Loucy (cell line): ENCODE data around the gene NFKB1.

Experiments used
- H2AFZ ChIP-seq: fragments of 200-600 bp; sonication (generic); 2 replicates; pipeline ENCODE4 v1.6.0; 2016; ENCODE audit warnings: antibody characterized with exemption, mild to moderate bottlenecking, low read length, moderate library complexity
- H3F3A ChIP-seq: fragments of 200-600 bp; 2 replicates; pipeline ENCODE4 v1.6.0; 2016; ENCODE audit warnings: antibody characterized with exemption, low read depth, mild to moderate bottlenecking
- H3K27me3 ChIP-seq: fragments of 200-600 bp; sonication (generic); 2 replicates; pipeline ENCODE4 v1.6.1; 2014; ENCODE audit warnings: low read length, mild to moderate bottlenecking; ENCODE audit not compliant: insufficient read depth, poor library complexity, severe bottlenecking
- H3K36me3 ChIP-seq: fragments of 200-600 bp; sonication (generic); 2 replicates; pipeline ENCODE4 v1.6.1; 2016; ENCODE audit warnings: low read length; ENCODE audit not compliant: insufficient read depth
- H3K4me1 ChIP-seq: fragments of 200-600 bp; sonication (generic); 2 replicates; pipeline ENCODE4 v1.5.1; 2014; ENCODE audit warnings: low read length, mild to moderate bottlenecking; ENCODE audit not compliant: insufficient read depth, poor library complexity, severe bottlenecking
- H3K4me2 ChIP-seq: fragments of 200-600 bp; sonication (generic); 2 replicates; pipeline ENCODE4 v1.6.0; 2014; ENCODE audit warnings: antibody characterized with exemption, low read length, low read depth, mild to moderate bottlenecking; ENCODE audit not compliant: poor library complexity, severe bottlenecking
- H3K4me3 ChIP-seq: fragments of 200-600 bp; sonication (generic); 2 replicates; pipeline ENCODE4 v1.5.1; 2014; ENCODE audit warnings: low read length, mild to moderate bottlenecking, mixed read lengths; ENCODE audit not compliant: poor library complexity, severe bottlenecking
- H3K79me2 ChIP-seq: fragments of 200-600 bp; sonication (generic); 2 replicates; pipeline ENCODE4 v1.6.1; 2014; ENCODE audit warnings: low read length; ENCODE audit not compliant: insufficient read depth
- H3K9ac ChIP-seq: fragments of 200-600 bp; sonication (generic); 2 replicates; pipeline ENCODE4 v1.6.0; 2014; ENCODE audit warnings: mild to moderate bottlenecking, low read depth, low read length, moderate library complexity; ENCODE audit not compliant: poor library complexity, severe bottlenecking
- H3K9me2 ChIP-seq: fragments of 200-600 bp; sonication (generic); replicated peaks from 2 replicates; pipeline ENCODE4 v1.6.1; 2016; ENCODE audit warnings: low read depth, low read length, mixed read lengths
- H3K9me3 ChIP-seq: fragments of 200-600 bp; sonication (generic); 2 replicates; pipeline ENCODE4 v1.6.1; 2014; ENCODE audit warnings: mild to moderate bottlenecking, antibody characterized with exemption, low read length, low read depth; ENCODE audit not compliant: insufficient read depth
- H4K20me1 ChIP-seq: fragments of 200-600 bp; sonication (generic); 2 replicates; pipeline ENCODE4 v1.6.0; 2014; ENCODE audit warnings: antibody characterized with exemption, low read length, mild to moderate bottlenecking; ENCODE audit not compliant: insufficient read depth, poor library complexity, severe bottlenecking
- EZH2phosphoT487 ChIP-seq: fragments of 200-600 bp; IDR thresholded peaks from 2 replicates; pipeline ENCODE4 v1.6.1; 2018; ENCODE audit warnings: antibody characterized with exemption, mild to moderate bottlenecking, moderate library complexity, borderline replicate concordance
- TF ChIP-seq, protein P1 (sequence below): fragments of 200-600 bp; sonication (generic); conservative IDR thresholded peaks from 2 replicates; pipeline ENCODE4 v1.5.1; 2014; ENCODE audit warnings: mild to moderate bottlenecking, antibody characterized with exemption, low read length

NFKB1 gene

DNA sequence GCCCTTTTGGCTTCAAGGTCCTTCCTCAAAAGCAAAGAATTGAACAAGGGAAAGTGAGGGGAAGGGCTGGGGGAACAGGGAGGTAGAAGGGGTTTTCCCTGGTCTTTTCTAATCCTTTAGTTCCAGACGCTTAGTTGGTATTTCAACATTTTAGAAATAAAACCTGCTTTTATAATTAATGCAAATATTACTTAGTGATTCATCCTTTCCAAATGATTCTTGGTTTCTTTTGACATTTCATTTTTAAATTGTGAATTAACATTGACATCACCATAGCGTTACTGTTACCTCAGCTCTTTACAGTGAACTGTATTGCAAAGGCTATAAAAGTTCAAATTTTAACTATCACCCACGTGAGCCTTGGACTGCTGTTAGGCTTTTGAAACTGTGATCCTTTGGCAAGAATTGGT is 20.9 kb downstream of the NFKB1 start:
- peak overlapping the region; percentile 27 for H3K9ac ChIP-seq
- peaks cover 6% of the 10 kb centered on the region for H4K20me1 ChIP-seq

DNA sequence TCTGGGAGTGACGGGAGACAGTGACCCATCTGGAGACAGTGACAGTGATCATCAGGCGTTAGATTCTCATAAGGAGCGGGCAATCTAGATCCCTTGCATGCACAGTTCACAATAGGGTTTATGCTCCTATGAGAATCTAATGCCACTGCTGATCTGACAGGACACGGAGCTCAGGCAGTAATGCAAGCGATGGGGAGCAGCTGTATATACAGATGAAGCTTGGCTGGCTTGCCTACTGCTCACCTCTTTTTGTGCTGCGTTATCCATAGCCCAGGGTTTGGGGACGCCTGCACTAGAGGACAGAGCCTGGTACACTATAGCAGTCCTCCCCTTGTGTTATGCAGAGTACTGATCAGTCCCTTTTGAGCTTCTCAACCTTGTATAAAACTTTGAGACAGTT is 23.5 kb downstream of the NFKB1 start:
- no peak overlapping the region for H3K4me2 ChIP-seq
- H4K20me1 ChIP-seq, result peaks cover 6% of the 10 kb centered on the region
- TF ChIP-seq, protein P1, sequence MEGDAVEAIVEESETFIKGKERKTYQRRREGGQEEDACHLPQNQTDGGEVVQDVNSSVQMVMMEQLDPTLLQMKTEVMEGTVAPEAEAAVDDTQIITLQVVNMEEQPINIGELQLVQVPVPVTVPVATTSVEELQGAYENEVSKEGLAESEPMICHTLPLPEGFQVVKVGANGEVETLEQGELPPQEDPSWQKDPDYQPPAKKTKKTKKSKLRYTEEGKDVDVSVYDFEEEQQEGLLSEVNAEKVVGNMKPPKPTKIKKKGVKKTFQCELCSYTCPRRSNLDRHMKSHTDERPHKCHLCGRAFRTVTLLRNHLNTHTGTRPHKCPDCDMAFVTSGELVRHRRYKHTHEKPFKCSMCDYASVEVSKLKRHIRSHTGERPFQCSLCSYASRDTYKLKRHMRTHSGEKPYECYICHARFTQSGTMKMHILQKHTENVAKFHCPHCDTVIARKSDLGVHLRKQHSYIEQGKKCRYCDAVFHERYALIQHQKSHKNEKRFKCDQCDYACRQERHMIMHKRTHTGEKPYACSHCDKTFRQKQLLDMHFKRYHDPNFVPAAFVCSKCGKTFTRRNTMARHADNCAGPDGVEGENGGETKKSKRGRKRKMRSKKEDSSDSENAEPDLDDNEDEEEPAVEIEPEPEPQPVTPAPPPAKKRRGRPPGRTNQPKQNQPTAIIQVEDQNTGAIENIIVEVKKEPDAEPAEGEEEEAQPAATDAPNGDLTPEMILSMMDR, result no peak
- no peak for TF ChIP-seq EZH2phosphoT487
- no peaks in the 10 kb centered on the region for H3K9me2 ChIP-seq
- peaks cover 71% of the 10 kb centered on the region for H3K79me2 ChIP-seq
- H3K9me3 ChIP-seq, result no peaks in the 10 kb centered on the region
- H3K4me1 ChIP-seq, result peaks cover 41% of the 10 kb centered on the region
- H3F3A ChIP-seq, result no peaks in the 10 kb centered on the region
- H3K27me3 ChIP-seq, result no peaks in the 10 kb centered on the region
- H3K36me3 ChIP-seq, result peaks cover 4% of the 10 kb centered on the region; the same call in 1 of the 2 replicates
- no peak overlapping the region for H3K4me3 ChIP-seq
- no peak overlapping the region for H2AFZ ChIP-seq
- no peak overlapping the region for H3K9ac ChIP-seq

More for the DNA sequence above, 20.9 kb downstream of the NFKB1 start:
- no peaks in the 10 kb centered on the region for H3K27me3 ChIP-seq
- no peaks in the 10 kb centered on the region for H3F3A ChIP-seq
- peaks cover 42% of the 10 kb centered on the region for H3K4me1 ChIP-seq
- H3K4me2 ChIP-seq, result no peak overlapping the region
- no peak overlapping the region for H2AFZ ChIP-seq
- H3K36me3 ChIP-seq, result peaks cover 3% of the 10 kb centered on the region; the same call in 1 of the 2 replicates
- peaks cover 77% of the 10 kb centered on the region for H3K79me2 ChIP-seq
- H3K4me3 ChIP-seq, result no peak overlapping the region
- H3K9me2 ChIP-seq, result no peaks in the 10 kb centered on the region
- no peak for TF ChIP-seq EZH2phosphoT487
- TF ChIP-seq, protein P1, result no peak
- H3K9me3 ChIP-seq, result no peaks in the 10 kb centered on the region

DNA sequence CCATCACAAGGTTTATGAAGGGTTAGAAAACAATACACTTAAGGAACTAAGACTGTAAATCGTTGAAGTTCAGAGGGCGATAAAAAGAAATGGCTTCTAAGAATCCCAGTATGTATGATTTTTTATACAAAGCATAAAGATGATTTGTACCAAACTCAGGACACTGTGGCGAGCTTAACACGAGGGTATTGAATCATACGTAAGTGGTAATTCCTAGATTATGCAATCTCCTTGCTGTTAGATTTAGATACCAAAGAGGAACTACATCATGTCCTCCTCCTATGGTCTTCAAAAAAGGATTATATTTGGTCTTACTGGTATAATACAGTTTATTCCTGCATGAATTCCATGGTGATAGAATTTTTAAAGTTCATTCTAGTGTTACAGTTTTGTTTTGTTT is 23.9 kb downstream of the NFKB1 start:
- Histone ChIP-seq H2AFZ (no peak overlapping the region), H3K79me2 (peaks cover 67% of the 10 kb centered on the region), H3K4me3 (no peak overlapping the region), H3K9ac (no peak overlapping the region), H3K9me2 (no peaks in the 10 kb centered on the region), H4K20me1 (peaks cover 5% of the 10 kb centered on the region), H3F3A (no peaks in the 10 kb centered on the region), H3K36me3 (peaks cover 8% of the 10 kb centered on the region; the same call in 1 of the 2 replicates), H3K9me3 (no peaks in the 10 kb centered on the region), H3K4me2 (no peak overlapping the region), H3K27me3 (no peaks in the 10 kb centered on the region), H3K4me1 (peaks cover 38% of the 10 kb centered on the region)
- no peak for TF ChIP-seq EZH2phosphoT487

DNA sequence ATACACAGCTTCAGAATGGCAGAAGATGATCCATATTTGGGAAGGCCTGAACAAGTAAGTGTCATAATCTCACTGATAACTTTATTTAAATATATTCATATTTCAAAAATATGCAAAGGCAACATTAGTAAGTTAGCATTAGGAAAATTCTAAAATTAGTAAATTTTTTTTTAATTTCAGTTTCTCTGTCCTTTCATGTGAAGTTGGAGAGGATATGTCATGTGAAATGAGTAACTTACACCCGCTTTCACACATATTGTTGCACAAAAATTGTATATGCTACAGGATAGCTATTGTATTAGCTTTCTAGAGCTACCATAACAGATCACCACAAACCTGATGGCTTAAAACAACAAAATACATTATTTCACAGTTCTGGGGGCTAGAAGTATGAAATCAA is 24.3 kb downstream of the NFKB1 start:
- H4K20me1 ChIP-seq, result peaks cover 1% of the 10 kb centered on the region

More for the DNA sequence above, 24.3 kb downstream of the NFKB1 start:
- peaks cover 63% of the 10 kb centered on the region for H3K79me2 ChIP-seq
- no peaks in the 10 kb centered on the region for H3K27me3 ChIP-seq
- peaks cover 37% of the 10 kb centered on the region for H3K4me1 ChIP-seq
- H3K4me2 ChIP-seq, result no peak overlapping the region
- H3K9me3 ChIP-seq, result no peaks in the 10 kb centered on the region
- H3K9me2 ChIP-seq, result no peaks in the 10 kb centered on the region
- H3F3A ChIP-seq, result no peaks in the 10 kb centered on the region
- H3K36me3 ChIP-seq, result peaks cover 9% of the 10 kb centered on the region; the same call in 1 of the 2 replicates
- H3K9ac ChIP-seq, result no peak overlapping the region
- H2AFZ ChIP-seq, result no peak overlapping the region
- H3K4me3 ChIP-seq, result no peak overlapping the region
- TF ChIP-seq, protein P1, result no peak
- no peak for TF ChIP-seq EZH2phosphoT487
